ENCODE measurements around the gene GTF2A1L.
"Not testable (repeated sequence)": the region's sequence is repeated elsewhere in the genome, so short reads cannot be mapped to it uniquely, and the experiment has no call there.

DNA sequence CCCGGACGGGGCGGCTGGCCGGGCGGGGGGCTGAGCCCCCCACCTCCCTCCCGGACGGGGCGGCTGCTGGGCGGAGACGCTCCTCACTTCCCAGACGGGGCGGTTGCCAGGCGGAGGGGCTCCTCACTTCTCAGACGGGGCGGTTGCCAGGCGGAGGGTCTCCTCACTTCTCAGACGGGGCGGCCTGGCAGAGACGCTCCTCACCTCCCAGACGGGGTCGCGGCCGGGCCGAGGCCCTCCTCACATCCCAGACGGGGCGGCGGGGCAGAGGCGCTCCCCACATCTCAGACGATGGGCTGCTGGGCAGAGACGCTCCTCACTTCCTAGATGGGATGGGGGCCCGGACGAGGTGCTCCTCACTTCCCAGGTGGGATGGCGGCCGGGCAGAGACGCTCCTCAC lies 3.1 kb upstream of the GTF2A1L start:
- TF ChIP-seq, protein P1, sequence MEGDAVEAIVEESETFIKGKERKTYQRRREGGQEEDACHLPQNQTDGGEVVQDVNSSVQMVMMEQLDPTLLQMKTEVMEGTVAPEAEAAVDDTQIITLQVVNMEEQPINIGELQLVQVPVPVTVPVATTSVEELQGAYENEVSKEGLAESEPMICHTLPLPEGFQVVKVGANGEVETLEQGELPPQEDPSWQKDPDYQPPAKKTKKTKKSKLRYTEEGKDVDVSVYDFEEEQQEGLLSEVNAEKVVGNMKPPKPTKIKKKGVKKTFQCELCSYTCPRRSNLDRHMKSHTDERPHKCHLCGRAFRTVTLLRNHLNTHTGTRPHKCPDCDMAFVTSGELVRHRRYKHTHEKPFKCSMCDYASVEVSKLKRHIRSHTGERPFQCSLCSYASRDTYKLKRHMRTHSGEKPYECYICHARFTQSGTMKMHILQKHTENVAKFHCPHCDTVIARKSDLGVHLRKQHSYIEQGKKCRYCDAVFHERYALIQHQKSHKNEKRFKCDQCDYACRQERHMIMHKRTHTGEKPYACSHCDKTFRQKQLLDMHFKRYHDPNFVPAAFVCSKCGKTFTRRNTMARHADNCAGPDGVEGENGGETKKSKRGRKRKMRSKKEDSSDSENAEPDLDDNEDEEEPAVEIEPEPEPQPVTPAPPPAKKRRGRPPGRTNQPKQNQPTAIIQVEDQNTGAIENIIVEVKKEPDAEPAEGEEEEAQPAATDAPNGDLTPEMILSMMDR (IDR thresholded peaks at IDR 0.05) = not testable (repeated sequence)
- not testable (repeated sequence) for TF ChIP-seq POLR2A (IDR thresholded peaks at IDR 0.05)
